AML-193 (cell line): ENCODE data around the gene MIPEP.
"Not testable (repeated sequence)": the region's sequence is repeated elsewhere in the genome, so short reads cannot be mapped to it uniquely, and the experiment has no call there.

ENCODE experiments used
- DNase-seq, 2 experiments: peaks; one replicate each; lab custom pipeline; 2025; lab: John Stamatoyannopoulos, UW

MIPEP gene

DNA sequence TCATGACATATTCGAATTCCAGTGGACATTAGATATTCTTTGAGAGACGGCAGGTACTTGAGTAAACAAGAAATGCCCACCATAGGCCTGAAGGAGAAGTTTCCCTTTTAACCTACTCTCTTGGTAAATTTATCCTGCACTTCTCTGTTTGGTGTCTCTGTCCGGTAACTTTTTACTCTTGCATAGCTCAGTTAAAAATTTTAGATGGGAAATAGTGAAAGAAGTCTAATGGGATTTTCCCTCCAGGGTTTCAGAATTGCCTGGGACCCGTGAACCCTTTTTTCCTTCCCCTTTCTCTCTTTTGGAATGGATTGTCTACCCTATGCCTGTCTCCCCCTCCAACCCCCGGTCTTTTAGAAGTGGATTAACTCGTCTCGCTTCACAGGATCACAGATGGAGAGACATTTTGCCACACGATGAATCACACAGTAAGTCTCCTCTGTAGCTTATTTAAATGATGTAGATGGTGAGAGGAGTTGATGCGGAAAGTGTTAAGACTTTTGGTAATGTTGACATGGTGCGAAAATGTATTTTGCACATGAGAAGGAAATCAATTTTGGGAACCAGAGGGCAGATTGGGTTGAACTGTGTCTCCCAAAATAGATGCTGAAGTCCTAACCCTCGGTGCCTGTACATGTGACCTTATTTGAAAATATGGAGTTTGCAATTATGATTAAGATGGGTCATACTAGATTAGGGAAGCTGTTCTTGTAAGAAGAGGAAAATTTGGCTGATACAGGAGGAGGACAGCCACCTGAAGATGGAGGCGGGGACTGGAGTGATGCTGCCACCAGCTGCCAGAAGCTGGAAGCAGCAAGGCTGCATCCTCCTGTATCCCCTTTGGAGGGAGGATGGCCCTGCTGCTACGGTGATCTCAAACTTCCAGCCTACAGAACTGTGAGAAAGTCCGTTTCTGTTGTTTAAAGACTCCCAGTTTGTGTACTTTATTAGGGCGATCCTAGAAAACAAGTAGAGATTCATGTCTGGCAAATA lies 711 bp upstream of the MIPEP start:
- peak in 1 of 2 experiments; percentile 58 for DNase-seq

DNA sequence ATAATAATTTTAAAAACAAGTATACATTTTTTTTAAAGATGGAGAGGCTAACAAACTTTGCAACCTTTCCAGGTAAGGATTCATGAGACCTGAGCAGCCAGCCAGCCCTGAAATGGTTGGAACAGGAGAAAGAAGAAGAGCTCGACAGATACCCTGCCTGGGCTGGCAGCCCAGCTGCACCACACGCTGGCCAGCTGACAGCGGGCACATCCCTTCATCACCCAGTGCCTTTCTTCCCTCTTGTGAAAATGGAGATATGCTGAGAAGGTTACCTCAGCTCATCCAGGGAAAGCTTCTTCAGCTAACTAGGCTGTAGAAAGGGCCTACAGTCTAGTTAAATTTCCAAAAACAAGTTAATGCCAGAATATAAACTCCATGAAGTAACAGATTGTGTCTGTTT lies 4.8 kb downstream of the MIPEP start:
- not testable (repeated sequence) for DNase-seq

DNA sequence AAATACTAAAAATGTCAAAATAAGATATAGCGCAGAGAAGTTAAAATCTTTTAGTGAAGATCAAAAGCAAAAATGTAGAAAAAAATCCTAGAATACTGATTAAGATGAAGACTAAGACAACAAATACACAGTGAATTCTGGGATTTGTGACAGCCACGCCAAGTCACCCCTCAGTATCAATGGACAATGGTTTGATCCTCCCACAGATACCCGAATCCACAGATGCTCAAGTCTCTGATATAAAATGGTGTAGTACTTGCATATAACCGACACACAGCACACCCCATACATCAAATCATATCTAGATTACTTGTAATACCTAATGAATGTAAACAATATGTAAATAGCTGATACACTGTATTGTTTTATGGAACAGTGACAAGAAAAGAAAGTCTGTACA lies 5.9 kb downstream of the MIPEP start:
- DNase-seq, result no peak

DNA sequence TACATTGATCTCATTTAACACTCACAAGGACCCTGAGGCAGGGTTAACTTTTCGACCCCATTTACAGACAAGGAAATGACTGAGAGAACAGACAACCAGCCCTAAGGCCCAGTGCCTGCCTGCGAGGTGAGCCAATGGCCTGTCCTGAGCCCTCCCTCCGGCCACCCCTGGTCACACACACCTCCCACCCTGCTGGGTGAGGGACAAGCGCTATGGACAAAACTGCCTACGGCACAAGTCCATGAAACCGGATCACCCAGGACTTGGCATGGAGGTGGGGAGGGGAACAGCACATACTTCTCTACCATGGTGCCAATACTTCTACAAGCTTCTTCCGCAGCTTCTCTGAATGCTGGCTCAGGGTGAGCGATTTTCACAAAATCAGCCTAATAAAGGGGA lies 7.8 kb downstream of the MIPEP start:
- DNase-seq, result not testable (repeated sequence)

DNA sequence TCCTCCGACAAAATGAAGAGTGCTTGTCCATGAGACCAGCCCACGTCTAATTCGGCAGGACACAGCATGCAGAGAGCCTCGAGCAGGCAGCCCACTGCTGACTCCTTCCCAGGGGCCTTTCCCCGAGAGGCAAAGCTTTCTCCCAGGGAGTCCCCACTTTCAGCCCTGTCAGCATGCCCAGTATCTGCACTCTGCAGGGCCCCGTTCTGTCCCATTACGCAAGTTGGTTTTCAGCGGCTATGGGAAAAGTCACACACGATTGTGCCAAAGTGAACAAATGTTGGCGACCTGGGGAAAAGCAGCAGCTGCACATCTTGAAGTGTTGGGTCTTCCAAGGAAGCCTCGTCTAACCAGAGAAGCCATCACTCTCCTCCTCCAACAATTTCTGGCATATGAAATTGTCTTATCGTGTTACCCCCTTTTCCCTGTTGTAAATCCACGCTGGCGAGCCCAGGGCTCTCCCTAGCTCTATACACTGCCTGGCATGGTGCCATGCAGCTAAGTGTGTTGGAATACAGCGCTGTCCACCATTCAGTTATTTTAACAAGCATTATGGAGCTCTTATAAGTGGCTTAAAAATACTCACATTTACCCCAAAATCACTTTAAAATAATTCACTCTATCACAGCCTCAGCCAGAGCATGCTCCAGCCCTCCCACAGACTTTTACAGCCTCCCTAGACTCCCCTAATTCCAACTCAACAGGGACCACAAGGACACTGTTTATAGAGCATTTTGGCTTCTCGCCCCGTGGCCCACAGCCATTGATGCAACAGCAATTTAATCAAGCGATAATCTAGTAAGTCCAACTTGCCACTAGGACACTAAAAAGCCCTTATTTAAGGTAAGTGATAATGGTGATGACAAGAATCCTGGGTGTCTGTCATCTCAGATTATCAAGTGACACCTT lies 8.5 kb downstream of the MIPEP start:
- DNase-seq, result not testable (repeated sequence)

DNA sequence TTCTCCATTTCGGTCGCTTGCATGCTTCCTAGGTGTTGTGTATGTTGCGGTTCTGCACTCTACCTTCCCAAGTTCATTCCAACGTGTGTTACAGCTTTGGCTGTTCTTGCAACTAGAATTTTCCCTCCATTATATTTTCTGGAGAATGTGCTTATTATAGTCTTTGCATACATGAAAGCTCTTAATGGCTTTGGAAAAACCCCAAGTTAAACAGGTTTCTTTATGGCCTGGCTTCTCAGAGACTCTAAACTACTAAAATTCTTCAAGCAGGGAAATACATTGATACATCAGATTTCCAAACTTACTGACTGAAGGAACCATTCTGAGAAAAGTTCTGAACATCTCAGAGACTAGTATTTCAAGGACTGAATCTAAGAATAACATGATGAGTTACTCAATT lies 11.9 kb downstream of the MIPEP start:
- no peak for DNase-seq

DNA sequence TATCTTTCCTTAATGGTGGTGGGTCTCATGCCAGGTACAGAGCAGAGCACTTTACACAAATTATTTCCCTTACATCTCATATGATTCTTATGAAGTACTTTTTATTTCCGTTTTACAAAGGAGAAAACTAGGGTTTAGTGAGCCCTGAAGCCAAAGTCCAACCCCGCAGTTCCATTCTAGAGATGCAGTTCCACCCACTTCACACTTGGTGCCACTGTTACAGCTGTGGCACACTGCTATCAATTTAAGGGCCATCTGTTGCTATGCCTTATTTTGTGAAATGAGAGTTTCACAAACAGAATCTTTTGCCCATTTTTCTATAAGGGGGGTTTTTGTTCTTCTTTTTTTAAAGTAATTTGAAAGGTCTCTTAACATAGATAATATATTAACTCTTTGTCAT lies 12.9 kb downstream of the MIPEP start:
- DNase-seq, result peak; percentile 45

DNA sequence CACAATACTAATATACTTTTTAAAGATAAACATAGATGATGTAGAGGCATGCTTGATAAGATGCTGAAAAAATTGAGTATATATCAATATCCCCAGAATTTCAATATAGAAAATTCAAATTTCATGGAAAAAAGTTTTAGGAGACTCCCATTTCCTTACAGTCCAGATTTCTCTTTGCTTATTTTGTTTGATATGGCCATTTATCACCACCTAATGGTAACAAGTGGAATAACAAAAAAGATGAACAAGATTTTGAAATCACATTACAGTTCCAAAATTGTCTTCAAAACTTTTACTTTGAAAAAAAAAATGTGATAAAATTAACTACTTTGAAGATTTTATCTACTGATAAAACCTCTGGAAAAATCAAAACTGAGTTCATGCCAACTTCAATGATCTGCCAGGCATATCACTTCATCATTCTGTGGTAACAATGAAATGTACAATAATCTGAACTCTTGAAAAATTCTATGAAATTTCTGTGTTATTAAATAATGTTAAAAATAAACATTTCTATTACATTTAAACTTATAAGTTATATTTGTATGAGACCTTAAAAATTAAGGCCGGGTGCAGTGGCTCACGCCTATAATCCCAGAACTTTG lies 17.5 kb downstream of the MIPEP start:
- DNase-seq, result peak; percentile 34 to 35

DNA sequence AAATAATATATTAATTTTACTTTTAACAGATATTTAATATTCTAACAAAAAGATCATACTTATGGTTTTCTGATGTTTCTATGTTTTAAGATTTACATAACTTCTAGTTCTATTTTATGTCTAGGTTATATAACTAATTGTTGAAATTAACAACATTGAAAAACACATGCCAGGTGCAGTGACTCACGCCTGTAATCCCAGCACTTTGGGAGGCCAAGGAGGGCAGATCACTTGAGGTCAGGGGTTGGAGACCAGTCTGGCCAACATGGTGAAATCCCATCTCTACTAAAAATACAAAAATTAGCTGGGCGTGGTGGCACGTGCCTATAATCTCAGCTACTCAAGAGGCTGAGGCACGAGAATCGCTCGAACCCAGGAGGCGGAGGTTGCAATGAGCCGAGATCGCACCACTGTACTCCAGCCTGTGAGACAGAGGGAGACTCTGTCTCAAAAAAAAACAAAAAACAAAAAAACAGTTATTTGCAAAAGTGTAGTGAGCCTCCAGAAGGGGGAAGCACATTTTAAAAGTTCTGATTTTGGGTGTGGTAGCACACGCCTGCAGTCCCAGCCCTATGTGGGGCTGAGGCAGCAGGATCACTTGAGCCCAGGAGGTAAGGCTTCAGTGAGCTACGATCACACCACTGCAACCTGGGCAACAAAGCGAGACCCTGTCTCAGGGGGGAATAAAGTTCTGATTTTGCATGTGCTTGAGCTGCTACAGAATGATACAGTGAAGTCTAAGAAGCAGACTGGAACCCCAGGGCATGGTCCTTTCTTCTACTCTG lies 18.7 kb downstream of the MIPEP start:
- no peak for DNase-seq

DNA sequence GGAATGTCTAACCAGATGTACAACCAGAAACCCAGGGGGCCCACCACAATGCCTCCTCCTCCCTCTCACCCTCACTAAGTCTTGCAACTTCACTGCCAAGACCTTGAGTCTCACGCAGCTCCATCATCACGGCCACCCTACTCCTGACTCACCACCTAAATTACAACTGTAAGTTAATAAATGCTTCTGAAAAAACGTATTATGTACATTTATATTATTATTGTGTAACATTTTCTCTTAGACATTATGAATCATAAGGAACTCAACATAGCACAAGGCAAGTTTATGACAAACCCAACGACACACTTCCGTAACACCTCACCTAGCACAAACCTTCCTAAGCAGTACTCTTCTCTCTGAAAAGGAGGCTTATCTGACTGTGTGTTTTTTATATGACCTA lies 20.7 kb downstream of the MIPEP start:
- DNase-seq, result no peak

DNA sequence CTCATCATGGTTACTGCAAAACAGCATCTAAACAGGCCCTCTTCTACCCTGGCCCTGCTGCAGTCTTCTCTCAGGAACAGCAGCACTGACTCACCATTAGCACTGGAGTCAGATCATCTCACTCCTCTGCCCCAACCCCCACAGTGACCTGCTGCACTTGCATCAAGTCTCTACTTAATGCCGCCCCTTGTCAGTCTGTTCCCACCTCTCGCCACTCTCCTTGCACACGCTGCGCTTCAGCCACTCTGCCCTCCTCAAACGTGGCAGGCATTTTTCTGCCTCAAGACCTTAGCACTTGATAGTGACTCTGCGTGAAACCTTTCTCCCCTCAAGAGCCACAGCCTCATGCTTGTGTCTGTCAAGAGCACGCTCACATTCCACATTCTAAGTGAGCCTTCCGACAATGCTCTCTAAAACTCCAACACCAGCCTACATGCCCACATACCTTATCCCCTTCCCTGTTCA lies 22.1 kb downstream of the MIPEP start:
- DNase-seq, result no peak

DNA sequence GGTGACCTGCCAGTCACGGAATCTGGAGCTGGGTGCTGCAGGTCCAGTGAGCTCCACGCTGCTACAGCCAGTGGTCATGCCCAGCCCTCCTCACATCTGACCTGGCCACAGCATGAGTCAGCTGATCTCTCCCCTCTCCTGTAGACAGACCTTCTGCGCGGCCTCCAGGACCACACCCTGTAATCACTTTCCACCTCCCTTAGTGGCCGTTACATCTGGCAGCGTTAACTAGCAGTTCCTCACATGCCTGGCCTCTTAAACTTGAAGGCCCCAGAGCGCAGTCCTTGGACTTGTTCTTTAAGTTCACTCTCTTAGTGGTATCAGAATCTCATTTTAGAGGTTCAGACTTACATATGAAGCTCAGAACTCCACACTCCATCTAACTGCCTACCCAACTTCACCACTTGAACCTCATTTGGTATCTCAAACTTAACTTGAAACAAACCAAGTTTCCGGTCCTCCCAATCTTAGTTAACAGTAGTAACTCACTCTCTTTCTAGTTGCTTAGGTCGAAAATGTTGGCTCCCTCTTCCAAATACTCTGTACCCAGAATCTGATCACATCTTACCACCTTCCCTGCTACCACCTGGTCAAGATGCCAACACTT lies 22.7 kb downstream of the MIPEP start:
- DNase-seq, result no peak

DNA sequence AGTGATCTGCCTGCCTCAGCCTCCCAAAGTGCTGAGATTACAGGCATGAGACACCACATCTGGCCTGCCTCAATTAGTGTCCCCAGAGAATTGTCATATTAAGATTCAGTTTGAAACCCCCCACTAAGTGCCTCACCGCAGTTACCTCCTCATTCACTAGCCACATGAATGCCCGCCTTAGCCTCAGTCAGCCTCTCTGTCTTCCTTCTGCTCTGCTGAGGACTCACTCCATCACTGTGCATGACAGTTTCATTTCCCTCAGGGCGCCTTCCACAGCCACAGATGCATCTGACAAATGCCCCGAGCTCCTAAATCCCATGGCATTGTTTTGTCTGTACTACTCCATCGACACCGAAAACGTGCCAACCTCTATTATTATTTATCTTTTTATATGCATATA lies 23.3 kb downstream of the MIPEP start:
- DNase-seq, result no peak

DNA sequence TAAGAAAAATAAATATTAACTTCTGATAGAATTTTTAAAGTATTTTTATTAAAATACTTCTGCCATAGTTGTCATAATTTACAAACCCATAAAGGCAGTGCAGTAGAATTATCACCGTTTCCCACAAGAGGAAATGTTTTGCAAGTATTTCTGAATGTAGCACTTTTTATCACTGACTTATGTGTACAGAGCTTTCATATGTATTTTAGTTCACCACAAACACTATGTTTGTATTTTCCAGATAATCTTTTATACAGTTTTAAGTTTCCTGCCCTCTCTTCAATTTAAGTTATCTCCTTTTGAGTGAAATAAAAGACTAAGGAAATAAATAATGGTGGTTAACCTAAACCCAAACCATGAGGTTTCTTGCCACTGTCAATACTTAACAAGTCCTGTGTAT lies 24.2 kb downstream of the MIPEP start:
- no peak for DNase-seq

DNA sequence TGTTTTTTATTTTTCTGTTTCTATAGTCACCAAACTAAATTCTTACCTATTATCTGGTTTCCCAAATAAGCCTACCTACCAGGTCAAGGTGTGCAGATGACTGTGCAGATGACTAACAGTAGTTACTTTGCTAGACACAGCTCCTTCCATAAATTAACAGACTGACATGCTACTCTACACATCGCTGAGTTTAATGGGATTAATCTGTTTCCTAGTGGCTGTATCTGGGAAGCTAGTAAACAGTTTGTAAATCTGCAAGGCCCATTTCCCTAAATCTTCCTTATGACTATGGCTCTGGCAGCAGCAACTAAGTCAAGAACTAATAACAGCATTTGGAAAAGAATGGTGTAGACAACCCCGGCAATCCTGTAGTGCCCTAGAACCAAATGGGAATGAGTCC lies 27.9 kb downstream of the MIPEP start:
- DNase-seq, result no peak

DNA sequence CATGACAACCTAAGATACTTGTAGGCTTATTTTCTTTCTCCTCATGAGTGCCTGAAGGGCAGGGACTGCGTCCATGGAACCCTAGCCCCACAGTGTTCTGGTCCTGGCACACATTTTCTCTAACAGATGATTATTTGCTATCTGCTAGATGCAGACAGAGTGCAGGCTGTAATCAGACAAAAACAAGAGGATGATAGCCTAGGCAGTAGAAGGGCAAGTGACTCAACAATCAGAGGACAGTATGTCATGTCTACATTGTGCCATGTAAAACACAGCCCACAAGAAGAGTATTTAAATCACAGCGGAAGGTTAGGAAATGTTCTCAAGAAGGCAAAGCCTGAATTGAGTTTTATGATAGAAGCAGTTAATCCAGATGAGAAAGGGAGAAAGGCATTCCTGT lies 29.3 kb downstream of the MIPEP start:
- DNase-seq, result no peak

DNA sequence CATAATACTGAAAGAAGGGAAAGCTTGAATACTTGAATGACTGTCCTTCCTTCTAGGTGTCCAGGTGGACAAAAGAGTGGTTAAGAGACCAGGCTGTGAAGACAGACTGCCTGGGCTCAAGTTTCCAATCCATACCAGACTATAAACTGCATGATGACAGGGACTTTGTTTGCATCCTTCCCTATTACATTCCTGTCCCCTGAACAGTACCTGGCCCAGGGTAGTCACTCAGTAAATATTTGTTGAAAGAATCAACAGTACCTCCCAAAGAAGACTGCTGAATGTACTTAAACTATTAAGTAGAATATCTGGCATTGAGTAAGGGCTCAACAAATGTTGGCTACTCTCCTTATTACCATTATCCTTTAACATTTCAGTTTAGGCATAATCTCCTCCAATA lies 29.7 kb downstream of the MIPEP start:
- no peak for DNase-seq

DNA sequence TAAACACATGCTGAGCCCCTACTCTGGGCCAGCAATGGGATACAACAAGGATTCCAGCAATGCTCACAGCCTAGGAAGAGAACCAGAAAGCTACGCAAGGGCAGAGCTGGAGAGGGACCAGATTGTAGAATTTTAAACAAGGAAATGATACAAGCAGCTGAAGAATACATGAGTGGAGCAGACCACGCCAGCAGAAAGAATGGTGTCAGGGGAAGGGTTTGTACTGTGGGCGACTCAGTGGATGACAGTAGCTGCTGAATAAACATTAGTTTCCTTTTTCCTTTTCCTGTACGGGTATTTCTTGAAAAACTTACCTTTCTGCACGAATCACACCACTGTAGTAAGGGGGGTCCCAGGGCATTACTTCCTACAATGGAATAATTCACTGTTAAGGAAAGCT lies 30.7 kb downstream of the MIPEP start:
- DNase-seq, result no peak

DNA sequence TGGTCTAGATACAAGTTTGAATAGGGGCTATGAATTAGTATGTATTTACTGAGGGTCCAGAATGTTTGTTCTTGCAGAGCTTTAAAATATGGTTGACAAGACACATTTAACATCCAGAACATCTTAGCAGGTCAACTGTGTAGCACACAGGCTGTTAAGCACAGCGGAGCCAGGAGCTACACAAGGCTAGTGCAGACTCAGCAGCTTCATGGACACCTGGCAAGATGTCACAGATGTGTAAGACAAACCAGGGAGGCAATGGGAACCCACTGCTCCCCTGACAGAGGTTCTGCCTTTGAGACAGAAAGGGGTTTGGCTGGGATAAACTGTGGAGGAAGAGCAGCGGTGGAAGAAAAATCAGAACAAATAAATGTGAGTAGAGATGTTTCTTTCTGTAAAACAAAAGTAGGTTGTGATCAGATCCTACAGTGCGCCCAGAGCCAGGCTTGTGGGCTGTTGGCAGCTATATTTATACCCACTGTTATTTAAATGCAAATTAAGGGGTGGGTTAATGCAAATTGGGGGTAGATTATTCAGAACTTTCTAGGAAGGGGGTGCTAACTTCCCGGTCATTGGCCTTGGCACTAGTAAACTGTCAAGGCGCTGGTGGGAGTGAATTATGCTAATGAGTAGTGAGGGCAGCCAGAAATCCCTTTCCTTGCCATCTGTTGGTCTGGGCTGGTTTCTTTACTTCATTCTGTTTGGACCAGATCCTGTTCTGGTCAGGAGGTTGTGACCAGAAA lies 33.0 kb downstream of the MIPEP start:
- DNase-seq, result no peak

DNA sequence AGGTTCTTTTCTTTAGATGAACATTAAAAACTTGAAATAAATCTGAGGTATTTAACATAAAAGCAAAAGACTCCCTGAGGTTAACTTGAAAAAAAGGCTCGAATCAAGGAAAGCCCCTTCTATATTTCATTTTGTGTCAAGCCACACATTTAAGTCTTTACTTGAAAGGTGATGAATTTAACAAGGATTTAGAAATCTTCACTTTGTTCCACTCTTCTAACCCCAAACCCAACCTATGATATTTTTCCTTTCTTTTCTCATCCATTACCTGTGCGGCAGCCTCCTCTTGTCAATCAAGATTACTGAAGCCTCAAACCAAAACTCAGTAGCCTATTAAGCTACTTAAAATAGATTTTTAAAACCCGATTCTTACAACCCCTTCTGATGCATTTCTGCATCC lies 33.8 kb downstream of the MIPEP start:
- no peak for DNase-seq
